ENCODE measurements around the gene MRPS26. TPM values are rescaled to one million over a fixed set of nuclear protein-coding genes. Genes with fewer than 3 reads are reported as not detected.
"Not testable (repeated sequence)": the region's sequence is repeated elsewhere in the genome, so short reads cannot be mapped to it uniquely, and the experiment has no call there.

Gene MRPS26
- polyA plus RNA-seq (ENCODE audit: insufficient read depth in 1 of 5, insufficient read length in 5 of 5, low replicate concordance in 1 of 5) = 10 to 100 TPM; 34.1 to 70.1 (median 46.3) TPM
- long read RNA-seq, donor 1, transcript MRPS26-201 (4 exons, 1,127 nt) = major isoform, 68 of 99 reads
- long read RNA-seq, donor 1, partial matches to known transcripts = 31 of 99 reads
- long read RNA-seq, donor 1, other reads (novel, unspliced or antisense) = 0 of 99 reads
- long read RNA-seq, donor 2, transcript MRPS26-201 (4 exons, 1,127 nt) = major isoform, 33 of 33 reads
- long read RNA-seq, donor 2, partial matches to known transcripts = 0 of 33 reads
- long read RNA-seq, donor 2, other reads (novel, unspliced or antisense) = 0 of 33 reads
- long read RNA-seq, donor 3, transcript MRPS26-201 (4 exons, 1,127 nt) = major isoform, 39 of 44 reads
- long read RNA-seq, donor 3, partial matches to known transcripts = 5 of 44 reads
- long read RNA-seq, donor 3, other reads (novel, unspliced or antisense) = 0 of 44 reads
- long read RNA-seq, donor 4, transcript MRPS26-201 (4 exons, 1,127 nt) = major isoform, 26 of 26 reads
- long read RNA-seq, donor 4, partial matches to known transcripts = 0 of 26 reads
- long read RNA-seq, donor 4, other reads (novel, unspliced or antisense) = 0 of 26 reads
- long read RNA-seq, donor 5, transcript MRPS26-201 (4 exons, 1,127 nt) = major isoform, 60 of 82 reads
- long read RNA-seq, donor 5, partial matches to known transcripts = 22 of 82 reads
- long read RNA-seq, donor 5, other reads (novel, unspliced or antisense) = 0 of 82 reads
- long read RNA-seq, donor 6, transcript MRPS26-201 (4 exons, 1,127 nt) = major isoform, 64 of 64 reads
- long read RNA-seq, donor 6, partial matches to known transcripts = 0 of 64 reads
- long read RNA-seq, donor 6, other reads (novel, unspliced or antisense) = 0 of 64 reads
- long read RNA-seq, donor 7, transcript MRPS26-201 (4 exons, 1,127 nt) = major isoform, 44 of 63 reads
- long read RNA-seq, donor 7, partial matches to known transcripts = 19 of 63 reads
- long read RNA-seq, donor 7, other reads (novel, unspliced or antisense) = 0 of 63 reads
- long read RNA-seq, donor 8, transcript MRPS26-201 (4 exons, 1,127 nt) = major isoform, 31 of 31 reads
- long read RNA-seq, donor 8, partial matches to known transcripts = 0 of 31 reads
- long read RNA-seq, donor 8, other reads (novel, unspliced or antisense) = 0 of 31 reads

GRCh38 chr20:3045816-3046676 is at the start of gene MRPS26:
Gene MRPS26, plus strand, starts transcription at chr20:3046052. Its CDS starts 17 bp downstream, at chr20:3046069.
- DNase-seq = peak; percentile 88 to 93

GRCh38 chr20:2998728-2999127 is 47.1 kb upstream of the MRPS26 start:
- no peak for DNase-seq

- peak; percentile 26 to 27 for DNase-seq
Observed at GRCh38 chr20:3000852-3001523, 44.9 kb upstream of the MRPS26 start.

GRCh38 chr20:3003416-3003815 is 42.4 kb upstream of the MRPS26 start:
- no peak for DNase-seq

- no peak for DNase-seq
Observed at GRCh38 chr20:3010985-3011723, 34.7 kb upstream of the MRPS26 start.

- no peak for DNase-seq
Observed at GRCh38 chr20:3011752-3012151, 34.1 kb upstream of the MRPS26 start.

- no peak for DNase-seq
Observed at GRCh38 chr20:3013771-3014170, 32.1 kb upstream of the MRPS26 start.

GRCh38 chr20:3014179-3014578 is 31.7 kb upstream of the MRPS26 start:
- no peak for DNase-seq

- DNase-seq = no peak
Observed at GRCh38 chr20:3014662-3015061, 31.2 kb upstream of the MRPS26 start.

- not testable (repeated sequence) for DNase-seq
Observed at GRCh38 chr20:3015302-3015701, 30.6 kb upstream of the MRPS26 start.

GRCh38 chr20:3021327-3021726 is 24.5 kb upstream of the MRPS26 start:
- DNase-seq = no peak

- no peak for DNase-seq
Observed at GRCh38 chr20:3021777-3022176, 24.1 kb upstream of the MRPS26 start.

- not testable (repeated sequence) for DNase-seq
Observed at GRCh38 chr20:3022559-3023490, 23.0 kb upstream of the MRPS26 start.

- no peak for DNase-seq
Observed at GRCh38 chr20:3027987-3028386, 17.9 kb upstream of the MRPS26 start.

- no peak for DNase-seq
Observed at GRCh38 chr20:3031524-3032147, 14.2 kb upstream of the MRPS26 start.

GRCh38 chr20:3032624-3033023 is 13.2 kb upstream of the MRPS26 start:
- DNase-seq = no peak

GRCh38 chr20:3037654-3038053 is 8.2 kb upstream of the MRPS26 start:
- DNase-seq = no peak

GRCh38 chr20:3038454-3038853 is 7.4 kb upstream of the MRPS26 start:
- no peak for DNase-seq

Measured in right lung (tissue), 10 donors.